ENCODE measurements around the gene RESF1. TPM values are rescaled to one million over a fixed set of nuclear protein-coding genes. Genes with fewer than 3 reads are reported as not detected.

RESF1 gene, protein sequence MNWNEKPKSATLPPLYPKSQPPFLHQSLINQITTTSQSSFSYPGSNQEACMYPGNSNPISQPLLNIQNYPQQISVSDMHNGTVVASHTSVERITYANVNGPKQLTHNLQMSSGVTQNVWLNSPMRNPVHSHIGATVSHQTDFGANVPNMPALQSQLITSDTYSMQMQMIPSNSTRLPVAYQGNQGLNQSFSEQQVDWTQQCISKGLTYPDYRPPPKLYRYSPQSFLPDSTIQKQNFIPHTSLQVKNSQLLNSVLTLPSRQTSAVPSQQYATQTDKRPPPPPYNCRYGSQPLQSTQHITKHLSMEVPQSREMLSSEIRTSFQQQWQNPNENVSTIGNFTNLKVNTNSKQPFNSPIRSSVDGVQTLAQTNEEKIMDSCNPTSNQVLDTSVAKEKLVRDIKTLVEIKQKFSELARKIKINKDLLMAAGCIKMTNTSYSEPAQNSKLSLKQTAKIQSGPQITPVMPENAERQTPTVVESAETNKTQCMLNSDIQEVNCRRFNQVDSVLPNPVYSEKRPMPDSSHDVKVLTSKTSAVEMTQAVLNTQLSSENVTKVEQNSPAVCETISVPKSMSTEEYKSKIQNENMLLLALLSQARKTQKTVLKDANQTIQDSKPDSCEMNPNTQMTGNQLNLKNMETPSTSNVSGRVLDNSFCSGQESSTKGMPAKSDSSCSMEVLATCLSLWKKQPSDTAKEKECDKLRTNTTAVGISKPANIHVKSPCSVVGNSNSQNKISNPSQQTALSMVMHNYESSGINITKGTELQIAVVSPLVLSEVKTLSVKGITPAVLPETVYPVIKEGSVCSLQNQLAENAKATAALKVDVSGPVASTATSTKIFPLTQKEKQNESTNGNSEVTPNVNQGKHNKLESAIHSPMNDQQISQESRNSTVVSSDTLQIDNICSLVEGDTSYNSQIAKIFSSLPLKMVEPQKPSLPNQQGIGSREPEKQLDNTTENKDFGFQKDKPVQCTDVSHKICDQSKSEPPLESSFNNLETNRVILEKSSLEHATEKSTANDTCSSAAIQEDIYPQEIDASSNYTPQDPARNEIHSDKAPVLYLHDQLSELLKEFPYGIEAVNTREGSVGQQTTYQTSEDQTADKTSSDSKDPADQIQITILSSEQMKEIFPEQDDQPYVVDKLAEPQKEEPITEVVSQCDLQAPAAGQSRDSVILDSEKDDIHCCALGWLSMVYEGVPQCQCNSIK (N-terminal part only)
- 25.4 and 33.8 TPM in 2 replicates for total RNA-seq (2021)
- Bru-seq, nascent RNA, result percentile 83 among the genes with signal in this experiment
- percentile 88 among the genes with signal in this experiment for BruChase-seq, experiment 1, labeled RNA remaining after a 2-hour chase
- BruChase-seq, experiment 2, labeled RNA remaining after a 6-hour chase, result percentile 68 among the genes with signal in this experiment
- long read RNA-seq, full-length matches to known transcripts, result 6 of 14 reads
- long read RNA-seq, partial matches to known transcripts, result 6 of 14 reads
- long read RNA-seq, other reads (novel, unspliced or antisense), result 2 of 14 reads

GRCh38 chr12:31959161-31959700, at the start of gene RESF1:
Gene RESF1 (plus strand): TSS chr12:31959415. CDS start chr12:31980956, 21,541 bp downstream.
- H2AFZ ChIP-seq, result peak within 1 kb of the TSS; percentile 86
- H3K4me3 ChIP-seq, result peak within 1 kb of the TSS; percentile 86
- peak within 1 kb of the TSS; percentile 87 for H3K4me2 ChIP-seq
- H3K9me2 ChIP-seq (ENCODE audit: insufficient read depth), result no peaks in the 10 kb centered on the region
- TF ChIP-seq, protein P1, sequence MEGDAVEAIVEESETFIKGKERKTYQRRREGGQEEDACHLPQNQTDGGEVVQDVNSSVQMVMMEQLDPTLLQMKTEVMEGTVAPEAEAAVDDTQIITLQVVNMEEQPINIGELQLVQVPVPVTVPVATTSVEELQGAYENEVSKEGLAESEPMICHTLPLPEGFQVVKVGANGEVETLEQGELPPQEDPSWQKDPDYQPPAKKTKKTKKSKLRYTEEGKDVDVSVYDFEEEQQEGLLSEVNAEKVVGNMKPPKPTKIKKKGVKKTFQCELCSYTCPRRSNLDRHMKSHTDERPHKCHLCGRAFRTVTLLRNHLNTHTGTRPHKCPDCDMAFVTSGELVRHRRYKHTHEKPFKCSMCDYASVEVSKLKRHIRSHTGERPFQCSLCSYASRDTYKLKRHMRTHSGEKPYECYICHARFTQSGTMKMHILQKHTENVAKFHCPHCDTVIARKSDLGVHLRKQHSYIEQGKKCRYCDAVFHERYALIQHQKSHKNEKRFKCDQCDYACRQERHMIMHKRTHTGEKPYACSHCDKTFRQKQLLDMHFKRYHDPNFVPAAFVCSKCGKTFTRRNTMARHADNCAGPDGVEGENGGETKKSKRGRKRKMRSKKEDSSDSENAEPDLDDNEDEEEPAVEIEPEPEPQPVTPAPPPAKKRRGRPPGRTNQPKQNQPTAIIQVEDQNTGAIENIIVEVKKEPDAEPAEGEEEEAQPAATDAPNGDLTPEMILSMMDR (conservative IDR thresholded peaks at IDR 0.05), result no peak
- no peak for TF ChIP-seq EZH2 (IDR thresholded peaks at IDR 0.05; ENCODE audit: low read depth)
- intact Hi-C loops (cut with micrococcal nuclease; ENCODE audit: unreplicated experiment), result loop anchor here (2.0 to 5.0 kb wide), 4 partner anchors 230 to 707 kb away; partner anchors contain the start of genes AMN1 and ETFBKMT
- peaks cover 7% of the 10 kb centered on the region; the same call in 1 of the 2 replicates for H3K36me3 ChIP-seq (ENCODE audit: low read depth)
- H3K27me3 ChIP-seq (ENCODE audit: insufficient read depth, low read depth), result no peaks in the 10 kb centered on the region
- H3F3A ChIP-seq (ENCODE audit: insufficient read depth, low read depth), result peaks cover 10% of the 10 kb centered on the region; the same call in 1 of the 2 replicates
- H3K79me2 ChIP-seq (ENCODE audit: low read depth), result peaks cover 26% of the 10 kb centered on the region
- POLR2A ChIA-PET (ENCODE audit: unreplicated experiment), result interaction anchor here (0.5 to 0.7 kb wide), 2 partner anchors 19 to 331 kb away, joined by 3 to 5 read pairs; no protein-coding TSS in a partner anchor
- H3K4me1 ChIP-seq (replicated peaks; ENCODE audit: insufficient read depth), result peaks cover 12% of the 10 kb centered on the region
- CTCF ChIA-PET, result interaction anchor here (1.0 kb wide), 1 partner anchor 277 kb away, joined by 5 read pairs; no protein-coding TSS in a partner anchor
- peak; percentile 76 to 95 for DNase-seq
- BruUV-seq (replicated peaks), result no TSS peak
- H3K27ac ChIP-seq, result peak within 1 kb of the TSS; percentile 45
- H4K20me1 ChIP-seq (ENCODE audit: insufficient read depth), result no peaks in the 10 kb centered on the region
- H3K9me3 ChIP-seq (ENCODE audit: insufficient read depth, low read depth), result no peaks in the 10 kb centered on the region

- Histone ChIP-seq H3K36me3 (ENCODE audit: low read depth) (no peaks in the 10 kb centered on the region), H3K4me1 (replicated peaks; ENCODE audit: insufficient read depth) (no peaks in the 10 kb centered on the region), H3K27ac (no peak overlapping the region), H3K4me3 (no peak overlapping the region), H3K79me2 (ENCODE audit: low read depth) (no peaks in the 10 kb centered on the region), H3K9me2 (ENCODE audit: insufficient read depth) (no peaks in the 10 kb centered on the region; the same call in 1 of the 2 replicates), H3F3A (ENCODE audit: insufficient read depth, low read depth) (no peaks in the 10 kb centered on the region), H2AFZ (no peak overlapping the region), H4K20me1 (ENCODE audit: insufficient read depth) (no peaks in the 10 kb centered on the region), H3K9me3 (ENCODE audit: insufficient read depth, low read depth) (no peaks in the 10 kb centered on the region), H3K4me2 (no peak overlapping the region), H3K27me3 (ENCODE audit: insufficient read depth, low read depth) (no peaks in the 10 kb centered on the region)
- no peak for DNase-seq
- BruUV-seq (replicated peaks), result no TSS peak
- CTCF ChIA-PET, result interaction anchor here (0.6 kb wide), 1 partner anchor 219 kb away, joined by 4 read pairs; no protein-coding TSS in a partner anchor
- intact Hi-C loops (cut with micrococcal nuclease; ENCODE audit: unreplicated experiment), result no loop called here
- TF ChIP-seq, protein P1 (conservative IDR thresholded peaks at IDR 0.05), result no peak
- TF ChIP-seq EZH2 (IDR thresholded peaks at IDR 0.05; ENCODE audit: low read depth), result no peak
- POLR2A ChIA-PET (ENCODE audit: unreplicated experiment), result no interaction called here
These were observed 44.3 kb upstream of the RESF1 start for GRCh38 chr12:31914927-31915326.
